NCI-H526 (cell line): ENCODE data around the gene SLC12A7.
"Not testable (repeated sequence)": the region's sequence is repeated elsewhere in the genome, so short reads cannot be mapped to it uniquely, and the experiment has no call there.

Source experiments
- DNase-seq, 2 experiments: peaks; one replicate each; lab custom pipeline; 2025; lab: John Stamatoyannopoulos, UW

SLC12A7 gene

GRCh38 chr5:1035421-1036405, 76.2 kb downstream of the SLC12A7 start:
- no peak for DNase-seq

GRCh38 chr5:1034986-1035385, 76.9 kb downstream of the SLC12A7 start:
- DNase-seq, result no peak

- no peak for DNase-seq
Measured at GRCh38 chr5:1034421-1034905, 77.4 kb downstream of the SLC12A7 start.

GRCh38 chr5:1033606-1034420, 78.0 kb downstream of the SLC12A7 start:
- DNase-seq, result no peak

- DNase-seq, result no peak
Measured at GRCh38 chr5:1033178-1033577, 78.7 kb downstream of the SLC12A7 start.

GRCh38 chr5:1032551-1033027, 79.3 kb downstream of the SLC12A7 start:
- no peak for DNase-seq

GRCh38 chr5:1032011-1032410, 79.9 kb downstream of the SLC12A7 start:
- DNase-seq, result no peak

GRCh38 chr5:1031306-1031959, 80.4 kb downstream of the SLC12A7 start:
- DNase-seq, result no peak

GRCh38 chr5:1030801-1031271, 81.0 kb downstream of the SLC12A7 start:
- no peak for DNase-seq

GRCh38 chr5:1029945-1030625, 81.8 kb downstream of the SLC12A7 start:
- no peak for DNase-seq

- DNase-seq, result no peak
Measured at GRCh38 chr5:1029282-1029944, 82.5 kb downstream of the SLC12A7 start.

GRCh38 chr5:1028481-1029281, 83.2 kb downstream of the SLC12A7 start:
- DNase-seq, result no peak

GRCh38 chr5:1027631-1028441, 84.0 kb downstream of the SLC12A7 start:
- no peak for DNase-seq

- no peak for DNase-seq
Measured at GRCh38 chr5:1026700-1027621, 84.9 kb downstream of the SLC12A7 start.

- DNase-seq, result not testable (repeated sequence)
Measured at GRCh38 chr5:1021969-1022336, 89.9 kb downstream of the SLC12A7 start.

GRCh38 chr5:1021136-1021968, 90.5 kb downstream of the SLC12A7 start:
- DNase-seq, result no peak

GRCh38 chr5:1020452-1020961, 91.4 kb downstream of the SLC12A7 start:
- no peak for DNase-seq
